ENCODE results near the gene RALBP1. TPM values are rescaled to one million over a fixed set of nuclear protein-coding genes. Genes with fewer than 3 reads are reported as not detected.
A peak's percentile ranks its signal among the peaks of the same experiment; 100 is the strongest.

The RALBP1 gene
- total and polyA plus RNA-seq, 2 of the 4 experiments (the other 2 are of a cell fraction): 30.6 to 38.2 TPM

GRCh38 chr18:9437021-9437437 is 38.3 kb upstream of the RALBP1 start:
- H4K91ac ChIP-seq (ENCODE audit: insufficient read depth, low read depth, low read length): no peak overlapping the region
- ATAC-seq (ENCODE audit: low read depth) (peak; percentile 38), DNase-seq (peak; percentile 66)
- intact Hi-C loops (cut with micrococcal nuclease): no loop called here
- H3K36me3 ChIP-seq (ENCODE audit: control insufficient read depth, insufficient read depth, low read length): no peaks in the 10 kb centered on the region
- no peak overlapping the region for H3K56ac ChIP-seq (ENCODE audit: extremely low read depth, insufficient read depth, low read length)
- H2BK120ac ChIP-seq (ENCODE audit: low read depth, low read length): no peak overlapping the region
- H3K79me1 ChIP-seq (ENCODE audit: low read depth in 1 of 2, low read length in 2 of 2): no peaks in the 10 kb centered on the region
- H3K23ac ChIP-seq (ENCODE audit: low read depth, low read length): no peak overlapping the region
- H3K4me1 ChIP-seq (ENCODE audit: control insufficient read depth, insufficient read depth, low read length): peaks cover 6% of the 10 kb centered on the region; the same call in 1 of the 2 replicates
- no peak overlapping the region for H2AK9ac ChIP-seq (replicated peaks; ENCODE audit: low read depth, low read length, poor library complexity)
- POLR2A ChIA-PET (ENCODE audit: unreplicated experiment): no interaction called here
- in situ Hi-C loops (cut with MboI; ENCODE audit: low sequenced_read_pairs): no loop called here
- no peak overlapping the region for H3K4me3 ChIP-seq (ENCODE audit: insufficient read depth, low read depth, low read length)
- H4K5ac ChIP-seq (ENCODE audit: low read depth, low read length): no peak overlapping the region
- BruUV-seq (replicated peaks): no TSS peak
- no peak overlapping the region for H2BK15ac ChIP-seq (ENCODE audit: low read depth, low read length)
- H2BK20ac ChIP-seq (ENCODE audit: low read depth, low read length): no peak overlapping the region
- peaks cover 4% of the 10 kb centered on the region for H3K9me1 ChIP-seq (ENCODE audit: insufficient read depth, low read length)
- peak overlapping the region; percentile 2; the same call in 1 of the 2 replicates for H3K4ac ChIP-seq (ENCODE audit: low read depth, low read length)
- H3K14ac ChIP-seq (replicated peaks; ENCODE audit: low read depth, low read length): no peak overlapping the region
- H4K20me1 ChIP-seq (ENCODE audit: insufficient read depth, low read length): no peaks in the 10 kb centered on the region
- dilution Hi-C loops (cut with HindIII; ENCODE audit: low sequenced_read_pairs, unreplicated experiment): no loop called here
- no peaks in the 10 kb centered on the region for H3K9me3 ChIP-seq (ENCODE audit: control insufficient read depth, insufficient read depth, low read length)
- no peak overlapping the region for H3K18ac ChIP-seq (ENCODE audit: low read depth, low read length)
- TF ChIP-seq CEBPB (IDR thresholded peaks at IDR 0.05; ENCODE audit: low read depth, low read length) (no peak), RFX5 (IDR thresholded peaks at IDR 0.05; ENCODE audit: low read depth, low read length) (no peak), RCOR1 (IDR thresholded peaks at IDR 0.05; ENCODE audit: insufficient replicate concordance, low read length) (no peak), BHLHE40 (IDR thresholded peaks at IDR 0.05; ENCODE audit: low read depth, low read length) (no peak), MAFK (IDR thresholded peaks at IDR 0.05; ENCODE audit: low read depth, low read length) (no peak), ELK1 (IDR thresholded peaks at IDR 0.05; ENCODE audit: borderline replicate concordance, low read depth, low read length) (no peak), POLR2A (IDR thresholded peaks at IDR 0.05; ENCODE audit: low read depth, low read length) (no peak), NFE2L2 (IDR thresholded peaks at IDR 0.05; ENCODE audit: low read depth, low read length) (no peak), SMC3 (IDR thresholded peaks at IDR 0.05; ENCODE audit: low read depth, low read length) (no peak), CHD1 (IDR thresholded peaks at IDR 0.05; ENCODE audit: low read depth, low read length) (no peak), FOS (IDR thresholded peaks at IDR 0.05; ENCODE audit: low read depth, low read length) (no peak), CTCF (conservative IDR thresholded peaks at IDR 0.05; ENCODE audit: low read depth, low read length) (no peak), MXI1 (IDR thresholded peaks at IDR 0.05; ENCODE audit: borderline replicate concordance, low read depth, low read length) (no peak), RAD21 (IDR thresholded peaks at IDR 0.05; ENCODE audit: low read length) (no peak), MAZ (IDR thresholded peaks at IDR 0.05; ENCODE audit: borderline replicate concordance, low read depth, low read length) (no peak), USF2 (IDR thresholded peaks at IDR 0.05; ENCODE audit: low read depth, low read length) (no peak)
- H2AFZ ChIP-seq (replicated peaks; ENCODE audit: low read length, poor library complexity): peak overlapping the region; percentile 75
- H3K9ac ChIP-seq (ENCODE audit: low read depth, low read length): no peak overlapping the region
- WGBS, 2 experiments (ENCODE audit: extremely low coverage in 2 of 2, insufficient read length in 1 of 2): 14% methylated on average over 1 of the region's 5 CpGs; no CpG with 5 or more reads in 1 of the 2 experiments
- H3K4me2 ChIP-seq (ENCODE audit: low read depth, low read length): no peak overlapping the region
- H4K8ac ChIP-seq (ENCODE audit: low read depth in 2 of 2, low read length in 2 of 2): peak overlapping the region; percentile 47 to 67; a peak in 2 of 4 replicates
- no peak overlapping the region for H3K27ac ChIP-seq (ENCODE audit: insufficient read depth, low read length)
- no peaks in the 10 kb centered on the region for H3K27me3 ChIP-seq (ENCODE audit: control insufficient read depth, insufficient read depth, low read length)
- no peak overlapping the region for H2AK5ac ChIP-seq (ENCODE audit: low read depth, low read length)
- H2BK5ac ChIP-seq (ENCODE audit: low read depth, low read length, poor library complexity, severe bottlenecking): peak overlapping the region; percentile 24
- CTCF ChIA-PET: no interaction called here
